CD4-positive, alpha-beta memory T cell (primary cell): ENCODE data around the gene FAM241A. TPM values are rescaled to one million over a fixed set of nuclear protein-coding genes. Genes with fewer than 3 reads are reported as not detected.

ENCODE experiments used
- CTCF ChIA-PET: fragments of 350-600 bp; sonication (Branson Sonifier 250); formaldehyde crosslinking; loops from one replicate; lab custom pipeline; 2021; ENCODE audit warnings: inconsistent platforms; ENCODE audit not compliant: partially characterized antibody; lab: Charles Lee
- POLR2A ChIA-PET: fragments of 350-600 bp; sonication (Branson Sonifier 250); formaldehyde crosslinking; loops from one replicate; lab custom pipeline; 2021; ENCODE audit not compliant: partially characterized antibody; lab: Charles Lee
- DNase-seq, 5 donors: peaks; one replicate each; pipeline versions ENCODE4 v3.0.0 to v3.0.0-alpha.2; 2020 to 2022; ENCODE audit warnings: mixed read lengths in 1 of 5
- H3K27ac ChIP-seq: one replicate; pipeline ENCODE4 v1.7.0; 2013; ENCODE audit warnings: low read depth, low read length
- H3K27me3 ChIP-seq: 2 replicates; pipeline ENCODE4 v1.7.0; 2013; ENCODE audit warnings: mild to moderate bottlenecking, low read length, moderate library complexity; ENCODE audit not compliant: insufficient read depth
- H3K36me3 ChIP-seq: 2 replicates; pipeline ENCODE4 v1.7.0; 2013; ENCODE audit warnings: mild to moderate bottlenecking, low read length, moderate library complexity; ENCODE audit not compliant: insufficient read depth
- H3K4me1 ChIP-seq: 2 replicates; pipeline ENCODE4 v1.7.0; 2013; ENCODE audit warnings: mild to moderate bottlenecking, low read length, moderate library complexity; ENCODE audit not compliant: insufficient read depth
- H3K4me3 ChIP-seq, 2 donors: one replicate each; pipeline ENCODE4 v1.7.0; 2013; ENCODE audit warnings: low read length in 2 of 2, mild to moderate bottlenecking in 1 of 2
- H3K9me3 ChIP-seq, 2 donors: one replicate each; pipeline ENCODE4 v1.7.0; 2013; ENCODE audit warnings: low read length in 2 of 2, control low read depth in 1 of 2; ENCODE audit not compliant: control insufficient read depth in 1 of 2
- H3K27ac Mint-ChIP-seq, 7 donors: one replicate each; pipeline ENCODE4 v1.8.0; 2020 to 2021; ENCODE audit warnings: mixed read lengths in 7 of 7, mild to moderate bottlenecking in 6 of 7, inconsistent platforms in 3 of 7, moderate library complexity in 3 of 7
- H3K27me3 Mint-ChIP-seq, 2 donors: one replicate each; pipeline ENCODE4 v1.8.0; 2020 to 2021; ENCODE audit warnings: mixed read lengths in 2 of 2
- H3K36me3 Mint-ChIP-seq, 2 donors: one replicate each; pipeline ENCODE4 v1.8.0; 2020 to 2021; ENCODE audit warnings: mixed read lengths in 2 of 2, inconsistent platforms in 1 of 2, mild to moderate bottlenecking in 1 of 2
- H3K4me1 Mint-ChIP-seq, 4 donors: one replicate each; pipeline ENCODE4 v1.8.0; 2020 to 2021; ENCODE audit warnings: mixed read lengths in 4 of 4, mild to moderate bottlenecking in 1 of 4
- H3K4me3 Mint-ChIP-seq, 8 donors: one replicate each; pipeline ENCODE4 v1.8.0; 2020 to 2021; ENCODE audit warnings: mixed read lengths in 8 of 8, mild to moderate bottlenecking in 7 of 8, moderate library complexity in 6 of 8, inconsistent platforms in 3 of 8
- H3K9me3 Mint-ChIP-seq, 8 donors: one replicate each; pipeline ENCODE4 v1.8.0; 2020 to 2021; ENCODE audit warnings: mixed read lengths in 8 of 8, mild to moderate bottlenecking in 5 of 8, inconsistent platforms in 3 of 8, moderate library complexity in 1 of 8
- intact Hi-C: fragments of 100-400 bp; cut with micrococcal nuclease; formaldehyde crosslinking; loops from one replicate; pipeline ENCODE4 v1.15.1; 2023
- polyA plus RNA-seq, 2 donors: library from polyadenylated mRNA; unstranded; fragments of 300-500 nt; fragmentation: Illumina TruSeq; gene quantifications; one replicate each; pipeline ENCODE4 v1.2.3, GENCODE V29; 2021
- total RNA-seq, 2 experiments: library from RNA; stranded (reverse); gene quantifications; one replicate each; pipeline ENCODE4 v1.2.3, GENCODE V29; 2021

Gene FAM241A
- total RNA-seq (1 to 10 TPM; 2.7 TPM), polyA plus RNA-seq (1 to 10 TPM; 4.0 to 4.7 TPM)

DNA sequence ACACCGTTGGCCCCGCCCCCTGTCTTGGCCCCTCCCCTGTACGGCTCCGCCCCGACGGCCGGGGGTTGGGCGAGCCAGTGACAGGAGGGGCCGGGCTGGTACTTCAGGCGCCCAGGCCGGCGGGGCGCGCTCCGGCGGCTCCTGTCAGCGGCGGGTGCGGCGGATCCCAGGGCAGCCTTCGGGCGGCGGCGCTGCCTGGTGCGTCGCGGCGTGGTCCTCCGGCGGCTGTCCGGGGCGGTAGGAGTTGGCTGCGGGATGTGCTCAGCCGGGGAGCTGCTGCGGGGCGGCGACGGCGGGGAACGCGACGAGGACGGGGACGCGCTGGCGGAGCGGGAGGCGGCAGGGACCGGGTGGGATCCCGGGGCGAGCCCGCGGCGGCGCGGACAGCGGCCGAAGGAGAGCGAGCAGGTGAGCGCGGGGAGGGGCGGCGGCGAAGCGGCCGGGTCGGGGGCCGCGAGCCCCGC, at the start of gene FAM241A:
FAM241A (plus strand) TSS at position 129 of the 464 bp plus-strand sequence; CDS start at position 256, 127 bp downstream.
- peak; percentile 86 to 89 (median 86) for DNase-seq

DNA sequence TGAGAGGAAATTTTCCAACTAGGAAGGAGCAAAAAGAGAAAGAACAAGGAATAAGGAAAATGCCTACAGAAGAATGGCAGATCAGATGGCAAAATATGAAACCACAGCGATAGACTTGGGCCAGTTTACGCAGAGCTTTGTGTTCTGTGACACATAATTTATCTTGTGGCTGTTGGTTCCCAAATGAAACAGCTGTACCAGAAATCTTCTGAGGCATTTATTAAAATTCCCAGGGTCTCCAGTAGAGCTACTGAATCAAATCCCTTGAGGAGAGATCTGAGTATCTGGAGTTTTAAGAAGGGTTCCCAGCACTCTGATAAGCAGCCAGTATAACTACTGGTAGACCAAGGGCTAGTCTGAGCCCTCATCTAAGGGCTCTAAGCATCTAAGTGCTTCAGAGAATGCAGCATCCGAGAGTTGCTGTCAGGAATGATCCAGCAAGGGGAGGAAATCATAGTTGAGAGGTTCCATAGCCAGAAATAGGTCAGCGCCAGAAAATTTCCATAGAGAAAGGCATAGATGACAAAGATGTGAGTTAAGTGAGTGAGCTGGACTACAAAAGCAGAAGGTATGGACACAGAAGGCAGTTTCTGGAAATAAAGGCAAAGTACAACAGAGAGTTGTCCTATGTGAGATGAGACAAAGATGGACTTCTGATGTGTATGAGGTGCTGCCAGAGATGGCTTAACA, 46.3 kb upstream of the FAM241A start:
- ChIA-PET CTCF (interaction anchor here (0.6 to 8.1 kb wide), 23 partner anchors 19 to 508 kb away, joined by 3 to 121 read pairs (median 5); partner anchors contain the start of gene AP1AR), POLR2A (interaction anchor here (1.1 kb wide), 1 partner anchor 133 kb away, joined by 4 read pairs; no protein-coding TSS in a partner anchor)
- H3K36me3 Mint-ChIP-seq, result no peaks in the 10 kb centered on the region
- peaks cover 6 to 7% of the 10 kb centered on the region in 2 donors for H3K27me3 Mint-ChIP-seq
- H3K27ac Mint-ChIP-seq, result no peak overlapping the region
- H3K4me3 Mint-ChIP-seq, result no peak overlapping the region
- H3K27ac ChIP-seq, result no peak overlapping the region
- H3K9me3 ChIP-seq, result no peaks in the 10 kb centered on the region
- intact Hi-C loops, result loop anchor here (1.0 to 2.0 kb wide), 6 partner anchors 46 to 664 kb away; partner anchors contain the start of gene FAM241A
- H3K4me1 ChIP-seq, result no peaks in the 10 kb centered on the region
- no peaks in the 10 kb centered on the region for H3K27me3 ChIP-seq
- no peaks in the 10 kb centered on the region for H3K9me3 Mint-ChIP-seq
- H3K4me1 Mint-ChIP-seq, result no peaks in the 10 kb centered on the region
- no peaks in the 10 kb centered on the region for H3K36me3 ChIP-seq
- no peak for DNase-seq
- H3K4me3 ChIP-seq, result no peak overlapping the region

More for the DNA sequence above, at the start of gene FAM241A:
- Histone ChIP-seq H3K36me3 (no peaks in the 10 kb centered on the region), H3K27ac (peak within 1 kb of the TSS; percentile 82), H3K4me3 (peak within 1 kb of the TSS; percentile 82 to 88), H3K9me3 (no peaks in the 10 kb centered on the region), H3K27me3 (no peaks in the 10 kb centered on the region), H3K4me1 (peaks cover 29% of the 10 kb centered on the region)
- Mint-ChIP-seq H3K9me3 (no peaks in the 10 kb centered on the region), H3K4me3 (peak within 1 kb of the TSS; percentile 87 to 99 (median 94)), H3K27ac (peak within 1 kb of the TSS; percentile 85 to 99 (median 96)), H3K4me1 (peaks cover 22 to 34% (median 26%) of the 10 kb centered on the region in 4 donors), H3K27me3 (no peaks in the 10 kb centered on the region), H3K36me3 (peaks cover 0 to 3% of the 10 kb centered on the region in 2 donors)
- ChIA-PET CTCF (no interaction called here), POLR2A (interaction anchor here (0.9 to 3.3 kb wide), 5 partner anchors 11 to 492 kb away, joined by 3 to 20 read pairs (median 7); partner anchors contain the start of genes AP1AR, LARP7, TIFA and ZGRF1)
- intact Hi-C loops, result loop anchor here (1.0 to 10.0 kb wide), 9 partner anchors 37 to 1619 kb away; partner anchors contain the start of genes AP1AR, CAMK2D, LARP7 and TIFA

DNA sequence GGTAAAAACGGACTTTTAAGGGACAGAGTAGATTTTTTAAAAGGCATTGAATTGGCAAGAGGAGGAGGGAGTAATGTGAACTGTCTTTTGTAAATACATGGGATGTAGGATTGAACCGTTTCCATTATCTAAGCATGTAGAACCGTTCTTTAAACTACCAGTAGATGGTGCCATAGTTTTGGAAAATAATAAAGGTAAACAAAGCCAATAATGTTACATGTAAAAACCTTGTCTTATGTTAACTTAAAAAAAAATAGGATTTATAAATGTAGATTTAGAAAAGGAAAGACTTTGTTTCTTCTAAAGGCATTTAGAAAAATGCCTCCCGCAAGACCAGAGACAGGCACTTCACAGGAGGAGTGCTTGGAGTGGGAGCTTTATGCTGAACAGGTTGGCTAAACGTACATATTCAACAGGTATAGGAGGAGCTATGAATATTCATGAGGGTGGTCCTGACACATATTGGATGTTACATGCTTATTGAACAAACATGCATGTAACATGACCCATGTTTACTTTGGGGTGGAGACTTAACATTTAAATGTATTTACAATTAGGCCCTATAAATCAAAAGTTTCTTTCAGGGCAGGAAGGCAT, 45.5 kb upstream of the FAM241A start:
- H3K27me3 Mint-ChIP-seq, result peaks cover 3 to 6% of the 10 kb centered on the region in 2 donors
- H3K27ac Mint-ChIP-seq, result peak overlapping the region in 1 of 7 donors; percentile 36
- H3K27ac ChIP-seq, result no peak overlapping the region
- no peaks in the 10 kb centered on the region for H3K36me3 ChIP-seq
- ChIA-PET CTCF (interaction anchor here (0.7 to 8.1 kb wide), 29 partner anchors 15 to 663 kb away, joined by 3 to 121 read pairs (median 4); partner anchors contain the start of genes AP1AR and TIFA), POLR2A (interaction anchor here (1.0 to 1.1 kb wide), 2 partner anchors 133 to 505 kb away, joined by 3 to 4 read pairs; no protein-coding TSS in a partner anchor)
- no peaks in the 10 kb centered on the region for H3K9me3 Mint-ChIP-seq
- H3K4me3 ChIP-seq, result no peak overlapping the region
- intact Hi-C loops, result loop anchor here (1.0 to 5.0 kb wide), 7 partner anchors 46 to 838 kb away; partner anchors contain the start of gene FAM241A
- no peak overlapping the region for H3K4me3 Mint-ChIP-seq
- no peaks in the 10 kb centered on the region for H3K4me1 ChIP-seq
- no peaks in the 10 kb centered on the region for H3K9me3 ChIP-seq
- no peaks in the 10 kb centered on the region for H3K36me3 Mint-ChIP-seq
- no peaks in the 10 kb centered on the region for H3K27me3 ChIP-seq
- H3K4me1 Mint-ChIP-seq, result no peaks in the 10 kb centered on the region
- peak in 4 of 5 donors; percentile 36 to 49 (median 44) for DNase-seq

DNA sequence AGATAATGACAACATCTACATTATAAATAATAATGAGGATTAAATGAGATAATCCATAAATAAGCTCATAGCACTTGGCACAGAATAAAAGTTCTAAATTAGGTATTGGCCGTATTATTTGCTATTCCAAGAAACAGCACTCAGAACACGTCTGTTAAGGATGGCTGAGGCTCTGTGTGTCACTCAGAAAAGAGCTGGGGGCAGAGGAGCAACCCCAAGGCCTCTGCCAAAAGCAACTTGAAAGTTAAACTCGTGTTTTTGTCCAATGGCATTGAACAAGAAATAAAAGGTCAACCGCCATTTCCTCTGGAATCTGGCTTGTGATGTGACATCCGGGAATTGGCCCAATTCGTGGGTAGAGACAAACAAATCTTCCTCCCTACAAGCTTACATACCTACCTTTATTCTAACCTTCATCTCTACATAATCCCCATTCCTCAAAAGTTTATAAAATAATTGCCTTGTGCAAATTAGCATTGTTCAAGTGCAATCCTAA, 42.3 kb upstream of the FAM241A start:
- no peaks in the 10 kb centered on the region for H3K9me3 ChIP-seq

DNA sequence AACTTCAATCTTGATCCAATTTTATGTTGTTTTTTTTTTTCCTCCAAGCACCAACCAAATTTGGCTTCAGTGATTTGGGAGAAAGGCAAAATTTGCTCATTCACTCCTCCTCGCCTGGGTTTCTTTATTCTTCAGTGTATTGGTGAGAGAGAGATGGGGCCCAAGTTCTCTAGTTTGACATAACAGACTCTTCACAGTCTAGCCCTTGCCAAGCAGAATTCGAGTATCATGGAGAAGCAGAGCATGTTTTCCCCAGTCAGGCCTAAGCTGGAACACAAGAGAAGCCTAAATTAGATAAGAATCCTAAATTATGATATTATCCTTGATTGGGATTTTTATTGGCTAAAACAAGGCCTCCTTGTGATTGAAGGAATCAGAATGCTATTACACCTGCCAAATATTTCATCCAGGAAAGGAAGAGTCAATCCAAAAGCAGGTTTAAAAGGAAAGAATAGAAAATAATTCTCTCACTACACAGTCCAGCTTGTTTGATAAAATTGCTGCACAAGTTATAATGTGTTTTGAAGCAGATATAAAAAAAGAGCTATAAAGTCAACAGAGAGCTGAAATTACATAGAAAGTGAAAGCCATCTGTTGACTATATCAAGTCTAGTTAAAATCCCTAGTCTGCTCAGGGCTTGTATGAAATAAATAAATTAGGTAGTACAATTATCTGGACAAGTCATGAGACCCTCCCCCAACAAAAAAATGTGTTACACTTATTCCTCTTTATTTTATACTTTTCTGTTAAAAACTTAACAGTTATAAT, 39.9 kb upstream of the FAM241A start:
- H3K27ac Mint-ChIP-seq, result no peak overlapping the region
- intact Hi-C loops, result no loop called here
- Histone ChIP-seq H3K4me3 (no peak overlapping the region), H3K36me3 (no peaks in the 10 kb centered on the region), H3K9me3 (no peaks in the 10 kb centered on the region), H3K4me1 (no peaks in the 10 kb centered on the region), H3K27me3 (no peaks in the 10 kb centered on the region), H3K27ac (no peak overlapping the region)
- DNase-seq, result no peak
- H3K27me3 Mint-ChIP-seq, result no peaks in the 10 kb centered on the region
- no peak overlapping the region for H3K4me3 Mint-ChIP-seq
- no peaks in the 10 kb centered on the region for H3K9me3 Mint-ChIP-seq
- peaks cover 0 to 4% (median 2%) of the 10 kb centered on the region in 4 donors for H3K4me1 Mint-ChIP-seq
- ChIA-PET CTCF (interaction anchor here (0.7 to 1.6 kb wide), 3 partner anchors 30 to 419 kb away, joined by 3 read pairs; no protein-coding TSS in a partner anchor), POLR2A (no interaction called here)
- H3K36me3 Mint-ChIP-seq, result no peaks in the 10 kb centered on the region

More for the DNA sequence above, 42.3 kb upstream of the FAM241A start:
- CTCF ChIA-PET, result interaction anchor here (0.6 to 8.1 kb wide), 6 partner anchors 133 to 503 kb away, joined by 3 to 121 read pairs (median 5); partner anchors contain the start of gene AP1AR
- H3K9me3 Mint-ChIP-seq, result no peaks in the 10 kb centered on the region
- POLR2A ChIA-PET, result interaction anchor here (0.9 kb wide), 1 partner anchor 184 kb away, joined by 4 read pairs; no protein-coding TSS in a partner anchor
- H3K27me3 Mint-ChIP-seq, result peaks cover 0 to 4% of the 10 kb centered on the region in 2 donors
- no peak overlapping the region for H3K4me3 Mint-ChIP-seq
- intact Hi-C loops, result loop anchor here (5.0 kb wide), 1 partner anchor 834 kb away; no protein-coding TSS in a partner anchor
- H3K27me3 ChIP-seq, result no peaks in the 10 kb centered on the region
- H3K36me3 Mint-ChIP-seq, result no peaks in the 10 kb centered on the region
- no peak for DNase-seq
- no peaks in the 10 kb centered on the region for H3K36me3 ChIP-seq
- no peak overlapping the region for H3K4me3 ChIP-seq
- H3K27ac Mint-ChIP-seq, result peak overlapping the region in 1 of 7 donors; percentile 59
- no peaks in the 10 kb centered on the region for H3K4me1 Mint-ChIP-seq
- H3K27ac ChIP-seq, result no peak overlapping the region
- H3K4me1 ChIP-seq, result no peaks in the 10 kb centered on the region

DNA sequence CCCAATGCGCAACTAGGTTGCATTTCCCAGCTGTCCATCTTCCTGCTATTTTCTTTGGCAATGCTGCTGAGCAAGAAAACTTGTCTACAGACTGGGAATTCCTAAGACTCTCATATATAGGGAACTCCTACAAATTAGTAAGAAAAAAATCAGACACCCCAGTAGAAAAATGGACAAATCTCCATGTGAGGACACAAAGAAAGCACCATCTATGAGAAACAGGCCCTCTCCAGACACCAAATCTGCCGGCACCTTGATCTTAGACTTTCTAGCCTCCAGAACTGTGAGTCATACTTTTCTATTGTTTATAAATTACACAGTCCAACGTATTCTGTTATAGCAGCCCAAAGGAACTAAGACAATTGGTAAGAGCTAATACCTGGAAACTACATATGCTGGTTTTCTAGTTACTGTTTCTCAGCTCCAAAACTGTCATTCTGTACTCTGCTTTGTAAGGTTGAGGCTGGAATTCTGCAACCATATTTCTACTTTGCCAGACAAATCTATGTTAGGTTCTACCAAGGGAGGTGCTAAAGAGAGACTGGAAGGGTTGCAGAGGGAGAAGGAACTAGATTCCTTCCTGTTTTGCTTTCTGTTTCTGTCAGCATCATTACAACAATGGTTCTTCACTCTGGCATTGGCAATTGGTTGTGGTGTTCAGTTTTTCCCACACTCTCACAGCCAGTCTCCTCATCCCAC, 35.7 kb upstream of the FAM241A start:
- intact Hi-C loops, result no loop called here
- H3K27ac ChIP-seq, result no peak overlapping the region
- no peak overlapping the region for H3K4me3 ChIP-seq
- CTCF ChIA-PET, result no interaction called here
- Mint-ChIP-seq H3K36me3 (no peaks in the 10 kb centered on the region), H3K4me1 (peaks cover 0 to 4% (median 2%) of the 10 kb centered on the region in 4 donors), H3K27me3 (peaks cover 0 to 1% of the 10 kb centered on the region in 2 donors), H3K4me3 (no peak overlapping the region), H3K9me3 (no peaks in the 10 kb centered on the region), H3K27ac (no peak overlapping the region)
- no peaks in the 10 kb centered on the region for H3K9me3 ChIP-seq
- no peaks in the 10 kb centered on the region for H3K4me1 ChIP-seq
- H3K36me3 ChIP-seq, result no peaks in the 10 kb centered on the region
- H3K27me3 ChIP-seq, result no peaks in the 10 kb centered on the region
- DNase-seq, result no peak
- POLR2A ChIA-PET, result no interaction called here
